NCI-H1105 treated with DMSO at 0.1 percent for 48 hours (cell line): ENCODE data around the gene HYAL2.

Experiments
- DNase-seq: peaks from one replicate; lab custom pipeline; 2025; lab: John Stamatoyannopoulos, UW

HYAL2 gene

GRCh38 chr3:50350527-50351322, 28.2 kb upstream of the HYAL2 start, which contains the start of the genes CYB561D2 and NPRL2:
CYB561D2 (plus strand) TSS chr3:50350862; CDS start chr3:50351434, 572 bp downstream.
NPRL2 (minus strand) TSS chr3:50350775; CDS start chr3:50350652, 123 bp downstream.
- peak; percentile 82 for DNase-seq

DNA sequence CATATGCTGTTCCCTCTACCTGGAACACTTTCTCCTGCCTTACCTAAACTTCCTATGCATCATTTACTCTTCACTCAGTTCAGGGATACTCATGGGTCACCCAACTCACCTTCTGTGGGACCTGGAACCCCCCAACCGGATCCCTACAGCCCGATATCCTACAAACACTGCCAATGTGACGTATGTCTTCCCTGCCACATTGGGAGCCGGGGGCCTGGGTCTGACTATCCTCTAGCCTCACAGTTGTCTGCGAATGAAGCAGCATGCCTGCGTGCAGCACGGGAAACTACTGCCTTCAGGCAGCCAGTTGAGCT, 27.6 kb upstream of the HYAL2 start:
- DNase-seq: no peak

GRCh38 chr3:50347187-50347813, 24.8 kb upstream of the HYAL2 start:
- peak; percentile 50 for DNase-seq

DNA sequence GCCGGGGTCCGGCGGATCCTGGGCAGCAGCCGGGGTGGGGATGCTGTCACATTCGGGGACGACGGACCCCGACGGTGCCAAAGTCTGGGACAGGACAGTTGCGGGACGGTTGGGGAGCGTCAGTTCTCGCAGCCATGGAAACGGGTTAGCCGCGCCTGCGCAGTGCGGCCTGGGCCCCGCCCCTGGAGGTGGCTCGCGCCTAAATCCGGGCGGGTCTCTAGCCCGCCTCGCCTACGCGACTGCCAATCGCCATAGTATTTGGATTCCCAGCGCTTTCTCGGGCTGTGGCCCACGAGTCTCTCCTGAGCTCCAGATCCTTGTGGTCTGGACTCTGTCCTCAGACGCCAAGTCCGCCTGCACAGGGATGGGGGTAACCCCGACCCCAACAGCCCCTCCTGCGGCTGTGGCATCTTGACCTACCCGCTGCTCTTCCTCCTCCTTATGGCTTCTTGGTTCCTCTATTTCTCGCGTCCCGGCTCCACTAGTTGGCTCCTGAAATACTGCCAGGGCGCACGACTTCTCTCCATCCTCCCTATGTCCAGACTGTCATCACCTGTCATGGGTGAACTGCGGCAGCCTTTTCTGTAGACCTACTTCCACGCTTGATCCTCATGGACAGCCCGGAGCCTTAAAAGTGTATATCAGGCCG, 23.2 kb upstream of the HYAL2 start, which contains the start of gene ZMYND10:
Gene ZMYND10, minus strand, starts transcription at position 147 of the 649 bp plus-strand sequence. CDS start 153 bp downstream, outside the sequence.
- peak; percentile 55 for DNase-seq

DNA sequence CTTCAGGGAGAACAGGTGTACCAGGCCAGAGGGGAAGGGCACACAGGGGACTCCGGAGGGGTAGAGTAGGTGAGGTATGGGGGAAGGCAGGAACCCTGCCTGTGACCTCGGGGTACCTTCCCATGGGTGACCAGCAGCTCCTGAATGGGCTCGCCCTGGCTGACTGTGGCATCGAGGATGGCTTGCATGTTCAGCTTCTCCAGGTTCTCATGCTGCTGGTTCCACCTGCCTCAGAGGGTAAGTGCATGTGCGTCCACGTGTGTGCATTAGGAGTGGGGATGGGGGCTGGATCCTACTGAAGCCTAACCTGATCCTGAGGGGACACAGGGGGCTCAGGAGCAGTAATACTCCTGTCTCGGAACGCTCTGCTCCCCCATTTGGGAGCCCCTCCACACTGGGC, 22.5 kb upstream of the HYAL2 start:
- no peak for DNase-seq

DNA sequence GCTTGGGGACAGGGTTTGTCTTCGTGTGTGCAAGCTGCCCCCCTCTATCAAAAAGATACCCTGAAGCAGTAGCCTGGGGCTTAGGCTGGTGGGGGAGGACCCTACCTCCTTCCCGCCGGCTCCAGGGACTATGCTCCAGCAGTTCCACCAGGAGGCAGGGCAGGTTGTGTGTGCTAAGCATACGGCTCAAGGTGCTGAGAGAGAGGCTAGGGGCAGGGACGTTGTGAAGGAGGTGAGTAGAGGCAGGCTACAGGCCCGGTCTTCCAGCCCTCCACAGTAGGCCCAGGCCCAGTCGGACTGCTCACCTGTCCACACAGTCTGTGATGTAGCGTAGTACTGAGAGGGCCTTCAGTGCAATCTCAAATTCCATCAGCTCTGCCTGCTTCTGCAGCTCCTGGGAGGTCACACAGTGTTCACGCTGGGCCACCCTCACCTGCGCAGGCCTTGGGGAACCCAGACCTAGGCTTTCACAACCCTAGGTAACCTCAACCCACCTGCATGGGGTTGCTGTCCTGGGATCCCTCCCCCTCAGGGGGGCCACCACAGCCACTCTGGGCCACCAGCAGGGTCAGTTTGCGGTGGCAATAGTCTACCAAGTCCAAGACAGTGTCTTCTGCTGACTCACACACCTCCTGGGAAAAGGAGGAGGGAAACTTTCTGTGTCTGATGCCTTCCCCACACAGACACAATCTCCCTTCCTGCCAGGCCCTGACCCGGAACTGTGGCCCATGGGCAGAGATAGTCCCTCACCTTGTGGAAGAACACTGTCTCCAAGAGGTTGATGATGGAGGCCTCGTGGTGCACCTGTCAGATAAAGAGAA, 20.5 kb upstream of the HYAL2 start:
- no peak for DNase-seq

DNA sequence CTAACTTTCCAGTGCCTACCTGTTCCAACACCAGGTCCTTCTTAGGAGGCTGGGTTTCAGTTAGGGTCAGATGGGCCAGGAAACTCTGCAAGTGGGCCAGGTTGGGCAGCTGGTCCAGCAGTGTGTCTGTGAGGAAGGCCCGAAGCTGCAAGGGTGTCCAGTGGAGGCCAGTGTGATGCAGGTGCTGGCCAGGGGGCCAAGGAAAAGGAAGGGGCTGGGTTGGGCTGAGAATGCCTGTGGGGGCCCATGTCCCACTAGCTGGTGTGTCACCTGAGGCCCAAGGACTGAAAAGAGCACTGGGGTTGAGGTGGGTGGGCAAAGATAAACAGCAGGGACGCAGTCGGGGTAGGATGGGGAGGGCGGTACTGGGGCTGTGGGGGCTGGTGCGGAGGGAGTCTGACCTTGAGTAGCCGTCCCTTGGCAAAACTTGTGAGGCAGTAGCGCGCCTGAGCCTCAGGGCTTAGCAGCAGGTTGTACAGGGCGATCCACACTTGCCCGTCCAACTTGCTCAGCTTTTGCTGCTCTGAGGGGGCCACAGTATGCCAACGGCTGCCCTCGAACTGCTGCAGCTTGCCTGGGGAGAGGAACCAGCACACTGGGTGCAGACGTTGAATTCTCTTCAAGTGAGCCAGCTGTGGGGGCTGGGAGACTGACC, 19.6 kb upstream of the HYAL2 start:
- DNase-seq: no peak

GRCh38 chr3:50341537-50341936, 19.0 kb upstream of the HYAL2 start:
- DNase-seq: no peak

- no peak for DNase-seq
Observed at GRCh38 chr3:50340448-50341329, 18.1 kb upstream of the HYAL2 start, which contains the start of gene RASSF1. RASSF1 (minus strand) TSS chr3:50340836; CDS start chr3:50340805, 31 bp downstream.

- DNase-seq: no peak
Observed at GRCh38 chr3:50340147-50340447, 17.6 kb upstream of the HYAL2 start.

DNA sequence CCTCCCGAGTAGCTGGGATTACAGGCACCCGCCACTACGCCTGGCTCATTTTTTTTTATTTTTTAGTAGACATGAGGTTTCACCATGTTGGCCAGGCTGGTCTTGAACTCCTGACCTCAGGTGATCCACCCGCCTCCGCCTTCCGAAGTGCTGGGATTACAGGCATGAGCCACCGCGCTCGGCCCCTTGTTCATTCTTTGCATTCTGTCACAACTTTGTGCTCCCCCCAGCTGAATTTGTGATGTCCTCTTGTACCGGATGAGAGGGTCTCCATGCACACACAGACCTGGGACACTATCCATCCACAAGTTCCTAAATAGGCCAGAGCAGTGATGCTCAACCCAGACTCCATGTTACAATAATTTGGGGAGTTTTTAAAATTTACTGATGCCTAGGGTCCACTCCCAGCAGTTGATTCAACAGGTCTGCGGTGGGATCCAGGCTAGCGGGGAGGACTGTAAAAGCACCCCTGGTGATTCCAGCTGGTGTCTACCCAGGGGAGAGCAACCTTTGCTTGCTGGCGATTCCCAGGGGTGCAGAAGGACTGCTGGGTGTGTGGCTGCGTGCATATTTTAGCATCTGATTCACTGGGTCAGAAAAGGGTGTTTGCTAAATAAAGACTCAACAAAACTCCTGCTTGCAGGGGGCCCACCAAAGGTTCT, 17.1 kb upstream of the HYAL2 start:
- DNase-seq: no peak

- DNase-seq: no peak
Observed at GRCh38 chr3:50338965-50339364, 16.4 kb upstream of the HYAL2 start.

GRCh38 chr3:50337175-50337861, 14.8 kb upstream of the HYAL2 start:
- DNase-seq: peak; percentile 92

GRCh38 chr3:50336452-50337174, 14.1 kb upstream of the HYAL2 start:
- DNase-seq: no peak

- DNase-seq: no peak
Observed at GRCh38 chr3:50334339-50335075, 12.0 kb upstream of the HYAL2 start.

DNA sequence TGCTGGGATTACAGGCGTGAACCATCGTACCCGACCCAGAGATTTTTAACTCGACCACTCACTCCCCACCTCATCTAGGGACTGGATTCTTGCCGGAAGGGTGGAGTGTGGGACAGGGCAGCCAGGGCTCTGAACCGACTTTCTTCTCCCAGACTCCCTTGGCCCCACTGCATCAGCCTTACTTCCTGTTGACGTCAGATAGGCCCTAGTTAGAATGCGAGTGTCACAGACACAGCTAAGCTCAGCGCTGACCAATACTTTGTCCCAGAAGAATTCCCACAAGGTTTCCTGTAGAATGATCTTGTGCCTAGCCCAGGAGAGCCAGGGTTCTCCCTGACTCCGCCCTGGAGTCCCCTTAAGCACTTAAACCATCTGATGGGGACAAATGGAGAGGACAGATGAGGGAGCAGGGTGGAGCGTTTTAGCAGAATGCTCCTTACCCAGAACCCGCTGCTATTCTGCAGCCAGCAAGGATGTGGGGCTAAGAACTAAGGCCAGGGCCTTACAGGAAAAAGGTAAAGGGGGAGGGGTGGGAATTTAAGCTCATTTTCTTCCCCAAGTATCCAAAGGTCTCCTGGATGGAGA, 11.3 kb upstream of the HYAL2 start:
- DNase-seq: no peak

GRCh38 chr3:50331364-50331907, 8.9 kb upstream of the HYAL2 start:
- no peak for DNase-seq
